HFFc6 (cell line): ENCODE data around the gene IAH1. TPM values are rescaled to one million over a fixed set of nuclear protein-coding genes. Genes with fewer than 3 reads are reported as not detected.

Experiments
- DNase-seq: peaks from one replicate; pipeline ENCODE4 v3.0.0-alpha.2; 2018
- H3K27ac Mint-ChIP-seq: 2 replicates; pipeline ENCODE4 v1.8.0; 2020; ENCODE audit warnings: mild to moderate bottlenecking, mixed read lengths
- H3K27me3 Mint-ChIP-seq: 2 replicates; pipeline ENCODE4 v1.8.0; 2021; ENCODE audit warnings: mild to moderate bottlenecking, moderate library complexity, mixed read lengths; ENCODE audit not compliant: insufficient read depth
- H3K36me3 Mint-ChIP-seq: 2 replicates; pipeline ENCODE4 v1.8.0; 2021; ENCODE audit warnings: low read depth, mixed read lengths
- H3K4me1 Mint-ChIP-seq: 2 replicates; pipeline ENCODE4 v1.8.0; 2020; ENCODE audit warnings: low read depth, mixed read lengths
- H3K4me3 Mint-ChIP-seq: 2 replicates; pipeline ENCODE4 v1.8.0; 2020; ENCODE audit warnings: mild to moderate bottlenecking, moderate library complexity, mixed read lengths
- H3K9me3 Mint-ChIP-seq: 2 replicates; pipeline ENCODE4 v1.8.0; 2020; ENCODE audit warnings: mild to moderate bottlenecking, mixed read lengths
- total RNA-seq, 6 experiments: library from RNA; stranded (reverse); fragmentation: NEBNext Ultra II Directional; extraction: Animal tissue kit (Norgen Biotek cat#: 25700); gene quantifications; 2 replicates in 1 of 6; 3 replicates in 5 of 6; pipeline ENCODE4 v1.2.3, GENCODE V29; 2021
- TF ChIP-seq, protein P1 (sequence below): fragments of 200-600 bp; sonication (generic); IDR thresholded peaks from 2 replicates; pipeline ENCODE4 v1.5.0; 2021; ENCODE audit warnings: antibody characterized with exemption, mild to moderate bottlenecking

IAH1 gene
- total RNA-seq, 6 experiments from 2014 or later = 65.5 to 79.0 (median 71.0) TPM

DNA sequence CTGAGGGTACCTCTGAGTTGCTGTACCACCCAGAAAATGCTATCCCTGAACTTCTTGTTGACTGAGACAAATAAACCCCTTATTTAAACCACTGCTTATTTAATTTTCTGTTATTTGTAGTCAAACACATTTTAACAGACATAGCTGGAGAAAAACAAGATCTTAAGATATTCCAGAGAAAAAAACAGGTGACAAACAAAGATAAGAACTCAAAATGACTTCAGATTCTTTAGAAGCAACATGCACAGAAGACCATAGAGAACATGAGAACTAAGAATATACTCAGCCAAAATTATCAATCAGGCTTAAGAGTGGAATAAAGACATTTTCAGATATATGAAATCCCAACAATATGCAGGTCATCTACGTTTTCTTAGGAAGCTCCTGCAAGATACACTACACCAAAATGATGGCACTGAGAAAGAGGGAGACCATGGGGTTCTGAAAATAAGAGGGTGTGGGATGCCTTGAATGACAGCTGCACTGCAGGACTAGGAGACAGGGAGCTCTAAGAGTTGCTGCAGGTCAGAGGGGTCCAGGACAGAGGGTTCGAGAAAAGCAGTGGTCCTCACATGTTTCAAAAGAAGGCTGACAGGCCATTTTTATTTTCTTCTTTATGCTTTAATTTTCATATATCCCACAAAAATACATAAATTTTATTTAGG is 42.9 kb downstream of the IAH1 start:
- H3K9me3 Mint-ChIP-seq = no peaks in the 10 kb centered on the region
- TF ChIP-seq, protein P1, sequence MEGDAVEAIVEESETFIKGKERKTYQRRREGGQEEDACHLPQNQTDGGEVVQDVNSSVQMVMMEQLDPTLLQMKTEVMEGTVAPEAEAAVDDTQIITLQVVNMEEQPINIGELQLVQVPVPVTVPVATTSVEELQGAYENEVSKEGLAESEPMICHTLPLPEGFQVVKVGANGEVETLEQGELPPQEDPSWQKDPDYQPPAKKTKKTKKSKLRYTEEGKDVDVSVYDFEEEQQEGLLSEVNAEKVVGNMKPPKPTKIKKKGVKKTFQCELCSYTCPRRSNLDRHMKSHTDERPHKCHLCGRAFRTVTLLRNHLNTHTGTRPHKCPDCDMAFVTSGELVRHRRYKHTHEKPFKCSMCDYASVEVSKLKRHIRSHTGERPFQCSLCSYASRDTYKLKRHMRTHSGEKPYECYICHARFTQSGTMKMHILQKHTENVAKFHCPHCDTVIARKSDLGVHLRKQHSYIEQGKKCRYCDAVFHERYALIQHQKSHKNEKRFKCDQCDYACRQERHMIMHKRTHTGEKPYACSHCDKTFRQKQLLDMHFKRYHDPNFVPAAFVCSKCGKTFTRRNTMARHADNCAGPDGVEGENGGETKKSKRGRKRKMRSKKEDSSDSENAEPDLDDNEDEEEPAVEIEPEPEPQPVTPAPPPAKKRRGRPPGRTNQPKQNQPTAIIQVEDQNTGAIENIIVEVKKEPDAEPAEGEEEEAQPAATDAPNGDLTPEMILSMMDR = no peak
- no peak overlapping the region for H3K4me3 Mint-ChIP-seq
- H3K27ac Mint-ChIP-seq = no peak overlapping the region
- no peaks in the 10 kb centered on the region for H3K27me3 Mint-ChIP-seq
- H3K36me3 Mint-ChIP-seq = peaks cover 29% of the 10 kb centered on the region
- H3K4me1 Mint-ChIP-seq = peaks cover 7% of the 10 kb centered on the region
- DNase-seq = no peak

DNA sequence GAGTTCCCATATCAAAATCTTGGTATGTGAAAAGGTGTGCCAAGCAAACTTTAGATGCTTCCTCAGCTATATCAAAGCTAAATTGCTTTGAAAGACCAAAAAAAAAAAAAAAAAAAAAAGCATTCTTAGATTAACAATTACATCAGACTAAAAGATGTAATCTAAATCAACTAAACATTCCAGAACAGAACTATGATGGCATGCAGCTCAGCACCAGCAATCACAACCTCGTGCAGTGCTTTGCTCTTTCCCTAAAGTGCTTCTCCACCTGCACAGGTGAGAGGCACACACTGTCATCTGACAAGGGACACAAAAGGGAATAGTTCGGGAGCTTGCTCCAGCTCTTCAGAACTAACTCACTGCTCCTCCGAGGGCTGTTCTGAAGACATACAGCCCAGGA is 43.8 kb downstream of the IAH1 start:
- peaks cover 29% of the 10 kb centered on the region for H3K36me3 Mint-ChIP-seq
- no peak overlapping the region for H3K4me3 Mint-ChIP-seq

GRCh38 chr2:9518780-9519179 is 44.4 kb downstream of the IAH1 start:
- peaks cover 28% of the 10 kb centered on the region for H3K36me3 Mint-ChIP-seq
- TF ChIP-seq, protein P1 = no peak
- no peak for DNase-seq
- H3K9me3 Mint-ChIP-seq = no peaks in the 10 kb centered on the region
- H3K27me3 Mint-ChIP-seq = no peaks in the 10 kb centered on the region
- H3K4me3 Mint-ChIP-seq = no peak overlapping the region
- H3K27ac Mint-ChIP-seq = no peak overlapping the region
- H3K4me1 Mint-ChIP-seq = peaks cover 7% of the 10 kb centered on the region

More for the DNA sequence above, 43.8 kb downstream of the IAH1 start:
- Mint-ChIP-seq H3K27me3 (no peaks in the 10 kb centered on the region), H3K9me3 (no peaks in the 10 kb centered on the region), H3K4me1 (peaks cover 7% of the 10 kb centered on the region), H3K27ac (no peak overlapping the region)
- no peak for DNase-seq
- TF ChIP-seq, protein P1 = no peak

GRCh38 chr2:9519250-9519649 is 44.9 kb downstream of the IAH1 start:
- H3K4me3 Mint-ChIP-seq = no peak overlapping the region
- no peaks in the 10 kb centered on the region for H3K9me3 Mint-ChIP-seq
- H3K27me3 Mint-ChIP-seq = no peaks in the 10 kb centered on the region
- peaks cover 7% of the 10 kb centered on the region for H3K4me1 Mint-ChIP-seq
- TF ChIP-seq, protein P1 = no peak
- DNase-seq = no peak
- peaks cover 33% of the 10 kb centered on the region for H3K36me3 Mint-ChIP-seq
- H3K27ac Mint-ChIP-seq = peak overlapping the region; percentile 58; the same call in 1 of the 2 replicates

DNA sequence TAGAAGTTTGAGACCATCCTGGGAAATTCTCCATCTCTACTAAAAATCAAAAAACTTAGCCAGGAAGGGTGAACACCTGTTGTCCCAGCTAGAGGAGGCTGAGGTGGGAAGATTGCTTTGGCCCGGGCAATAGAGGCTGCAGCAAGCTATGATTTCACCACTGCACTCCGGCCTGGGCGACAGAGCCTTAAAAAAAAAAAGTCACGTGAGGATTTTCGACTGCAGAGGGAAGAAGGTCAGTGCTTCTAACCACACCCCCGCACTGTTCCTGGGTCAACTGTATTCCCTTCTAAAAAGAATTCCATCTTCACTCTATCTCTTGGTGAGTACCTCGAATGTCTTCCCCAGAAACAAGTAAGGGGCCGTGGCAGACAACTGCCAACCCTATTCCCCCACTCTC is 49.9 kb downstream of the IAH1 start:
- Mint-ChIP-seq H3K27me3 (no peaks in the 10 kb centered on the region), H3K4me1 (peaks cover 15% of the 10 kb centered on the region), H3K9me3 (no peaks in the 10 kb centered on the region), H3K36me3 (peaks cover 39% of the 10 kb centered on the region), H3K27ac (no peak overlapping the region), H3K4me3 (no peak overlapping the region)
- DNase-seq = no peak
- TF ChIP-seq, protein P1 = no peak
